ENCODE measurements around the gene LRRC53.

DNA sequence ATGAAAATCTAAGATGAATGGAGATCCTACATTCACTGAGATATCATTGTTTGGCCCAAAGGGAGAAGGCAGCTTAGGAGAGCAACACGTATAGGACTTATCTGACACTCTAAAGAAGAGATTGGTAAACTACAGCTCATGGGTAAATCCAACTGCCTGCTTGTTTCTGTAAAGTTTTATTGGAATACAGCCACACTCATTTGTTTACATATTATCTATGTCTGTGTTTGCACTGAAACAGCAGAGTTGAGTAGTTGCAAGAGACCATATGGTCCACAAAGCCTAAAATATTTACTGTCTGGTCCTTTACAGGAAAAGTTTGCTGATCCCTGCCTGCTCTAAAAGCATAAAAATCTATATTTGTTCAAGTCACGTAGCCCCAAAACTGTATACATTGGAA, 14.3 kb upstream of the LRRC53 start:
- TF ChIP-seq, protein P1, sequence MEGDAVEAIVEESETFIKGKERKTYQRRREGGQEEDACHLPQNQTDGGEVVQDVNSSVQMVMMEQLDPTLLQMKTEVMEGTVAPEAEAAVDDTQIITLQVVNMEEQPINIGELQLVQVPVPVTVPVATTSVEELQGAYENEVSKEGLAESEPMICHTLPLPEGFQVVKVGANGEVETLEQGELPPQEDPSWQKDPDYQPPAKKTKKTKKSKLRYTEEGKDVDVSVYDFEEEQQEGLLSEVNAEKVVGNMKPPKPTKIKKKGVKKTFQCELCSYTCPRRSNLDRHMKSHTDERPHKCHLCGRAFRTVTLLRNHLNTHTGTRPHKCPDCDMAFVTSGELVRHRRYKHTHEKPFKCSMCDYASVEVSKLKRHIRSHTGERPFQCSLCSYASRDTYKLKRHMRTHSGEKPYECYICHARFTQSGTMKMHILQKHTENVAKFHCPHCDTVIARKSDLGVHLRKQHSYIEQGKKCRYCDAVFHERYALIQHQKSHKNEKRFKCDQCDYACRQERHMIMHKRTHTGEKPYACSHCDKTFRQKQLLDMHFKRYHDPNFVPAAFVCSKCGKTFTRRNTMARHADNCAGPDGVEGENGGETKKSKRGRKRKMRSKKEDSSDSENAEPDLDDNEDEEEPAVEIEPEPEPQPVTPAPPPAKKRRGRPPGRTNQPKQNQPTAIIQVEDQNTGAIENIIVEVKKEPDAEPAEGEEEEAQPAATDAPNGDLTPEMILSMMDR (optimal IDR thresholded peaks at IDR 0.05 in 1 of 3, IDR thresholded peaks at IDR 0.05 in 1 of 3, conservative IDR thresholded peaks at IDR 0.05 in 1 of 3; ENCODE audit: extremely low read depth in 1 of 3, insufficient read depth in 2 of 3, low read length in 3 of 3) = no peak
- no peak for TF ChIP-seq EZH2 (IDR thresholded peaks at IDR 0.05; ENCODE audit: low read length)
